Heart right ventricle (tissue), 16 donors: ENCODE data around the gene CASP2. TPM values are rescaled to one million over a fixed set of nuclear protein-coding genes. Genes with fewer than 3 reads are reported as not detected.

Experiments
- ATAC-seq, 8 donors: fragments of 200-7000 bp; cut with Tn5 transposase; one replicate each; pipeline ENCODE4 v1.9.1; 2020; ENCODE audit warnings: mild to moderate bottlenecking in 8 of 8, moderate library complexity in 8 of 8, moderate number of reproducible peaks in 1 of 8
- DNase-seq, 2 donors: peaks; one replicate each; pipeline ENCODE4 v3.0.0-alpha.2; 2020
- H3K27ac ChIP-seq, 10 donors: fragments of 200-600 bp; sonication (generic) in 2 of 10; one replicate each; pipeline versions ENCODE4 v1.5.0 to v1.8.0; 2020 to 2022; ENCODE audit warnings: mild to moderate bottlenecking in 3 of 10
- H3K27me3 ChIP-seq, 7 donors: fragments of 200-600 bp; one replicate each; pipeline ENCODE4 v1.8.0; 2021 to 2022; ENCODE audit warnings: mild to moderate bottlenecking in 2 of 7
- H3K36me3 ChIP-seq, 9 donors: fragments of 200-600 bp; sonication (generic) in 1 of 9; one replicate each; pipeline versions ENCODE4 v1.5.0 to v1.8.0; 2020 to 2022; ENCODE audit warnings: mild to moderate bottlenecking in 2 of 9
- H3K4me1 ChIP-seq, 9 donors: fragments of 200-600 bp; sonication (generic) in 1 of 9; one replicate each; pipeline versions ENCODE4 v1.5.0 to v1.8.0; 2020 to 2022; ENCODE audit warnings: mild to moderate bottlenecking in 4 of 9
- H3K4me3 ChIP-seq, 10 donors: fragments of 200-600 bp; sonication (generic) in 2 of 10; one replicate each; pipeline versions ENCODE4 v1.5.0 to v1.8.0; 2020 to 2022; ENCODE audit warnings: mild to moderate bottlenecking in 7 of 10, moderate library complexity in 2 of 10
- H3K9me3 ChIP-seq, 11 donors: fragments of 200-600 bp in 10 of 11; sonication (generic) in 2 of 11; one replicate each; pipeline versions ENCODE4 v1.5.0 to v1.8.0; 2013 to 2022; ENCODE audit warnings: mild to moderate bottlenecking in 2 of 11, control low read depth in 1 of 11, moderate library complexity in 1 of 11
- WGBS, 2 donors: extraction: QIAGEN DNeasy Blood & Tissue Kit; methylation state at CpG; one replicate each; pipeline ENCODE4 v1.1.7; 2013; ENCODE audit warnings: inconsistent platforms in 1 of 2; 5-methylcytosine and 5-hydroxymethylcytosine counted together
- intact Hi-C, 10 donors: fragments of 100-400 bp; cut with DNase I; formaldehyde crosslinking; loops; one replicate each; pipeline versions ENCODE4 v1.11.1 to v1.14.2; 2022
- polyA plus RNA-seq, 2 donors: library from polyadenylated mRNA; stranded (reverse); fragments of 200-250 nt; gene quantifications; one replicate each; pipeline ENCODE4 v1.2.3, GENCODE V29; 2013
- total RNA-seq, 10 donors: library from RNA; stranded (reverse); fragmentation: NEBNext Ultra II Directional in 3 of 10; extraction: Animal tissue kit (Norgen Biotek cat#: 25700) in 3 of 10; gene quantifications; one replicate each; pipeline versions ENCODE4 v1.2.1 to v1.2.4, GENCODE V29; 2021 to 2023
- TF ChIP-seq, protein P1 (sequence below), 9 donors: fragments of 200-600 bp; sonication (generic) in 2 of 9; IDR thresholded peaks; one replicate each; pipeline versions ENCODE4 v1.5.0 to v1.8.0; 2021 to 2022; ENCODE audit warnings: antibody characterized with exemption in 9 of 9, mild to moderate bottlenecking in 5 of 9, moderate library complexity in 1 of 9
- donor health status: Arrhythmogenic right ventricular cardiomyopathy.
- donor health status: ischemic (EF 13 %, LVEDD 7.1; RV severe dilation, severe dysfunction).
- donor health status: healthy with polysubstance abuse.
- donor health status: DM: no; HTN: yes; CAD: no.
- donor health status: DM: no; HTN: no; CAD: no.
- donor health status: ischemic (EF 25% LVEDD 6.9; RV normal size, moderate dysfunction).
- donor health status: ischemic (EF 25% LVEDD 5.7; RV mildly dilated, moderate dysfunction).
- donor health status: healthy.
- donor health status: DM: yes; HTN: yes; CAD: no.
- donor health status: Ischemic cardiomyopathy.
- donor health status: ischemic (EF 35%, LVEDD 5.7; RV mildly dilated, moderate dysfunction).
- donor health status: nonischemic (EF 11% LVEDD 7.7; RV severe dilation, severe dysfunction).
- donor health status: DM: yes; HTN: yes; CAD: no.
- donor health status: PGD.
- donor health status: ischemic (EF 29% LVEDD 5.4; RV normal size, mild dysfunction).
- donor health status: nonischemic (EF 23%, LVEDD 6.1; RV moderate dilation, normal function).

The CASP2 gene
- total and polyA plus RNA-seq, 12 donors, result 4.4 to 13.9 (median 9.4) TPM

GRCh38 chr7:143242306-143242705 lies 45.8 kb upstream of the CASP2 start:
- H3K4me3 ChIP-seq, result no peak overlapping the region
- intact Hi-C loops, result loop anchor here in 9 of 10 donors (2.0 to 5.0 kb wide), 6 partner anchors 45 to 175 kb away; partner anchors contain the start of gene CASP2 (in 2 of the 9)
- H3K36me3 ChIP-seq, result no peaks in the 10 kb centered on the region
- H3K9me3 ChIP-seq, result peaks cover 0 to 4% (median 1%) of the 10 kb centered on the region in 11 donors
- H3K27ac ChIP-seq, result no peak overlapping the region
- DNase-seq (no peak), ATAC-seq (no peak)
- TF ChIP-seq, protein P1, sequence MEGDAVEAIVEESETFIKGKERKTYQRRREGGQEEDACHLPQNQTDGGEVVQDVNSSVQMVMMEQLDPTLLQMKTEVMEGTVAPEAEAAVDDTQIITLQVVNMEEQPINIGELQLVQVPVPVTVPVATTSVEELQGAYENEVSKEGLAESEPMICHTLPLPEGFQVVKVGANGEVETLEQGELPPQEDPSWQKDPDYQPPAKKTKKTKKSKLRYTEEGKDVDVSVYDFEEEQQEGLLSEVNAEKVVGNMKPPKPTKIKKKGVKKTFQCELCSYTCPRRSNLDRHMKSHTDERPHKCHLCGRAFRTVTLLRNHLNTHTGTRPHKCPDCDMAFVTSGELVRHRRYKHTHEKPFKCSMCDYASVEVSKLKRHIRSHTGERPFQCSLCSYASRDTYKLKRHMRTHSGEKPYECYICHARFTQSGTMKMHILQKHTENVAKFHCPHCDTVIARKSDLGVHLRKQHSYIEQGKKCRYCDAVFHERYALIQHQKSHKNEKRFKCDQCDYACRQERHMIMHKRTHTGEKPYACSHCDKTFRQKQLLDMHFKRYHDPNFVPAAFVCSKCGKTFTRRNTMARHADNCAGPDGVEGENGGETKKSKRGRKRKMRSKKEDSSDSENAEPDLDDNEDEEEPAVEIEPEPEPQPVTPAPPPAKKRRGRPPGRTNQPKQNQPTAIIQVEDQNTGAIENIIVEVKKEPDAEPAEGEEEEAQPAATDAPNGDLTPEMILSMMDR (IDR thresholded peaks at IDR 0.05), result no peak
- H3K4me1 ChIP-seq, result peaks cover 0 to 49% (median 4%) of the 10 kb centered on the region in 9 donors
- H3K27me3 ChIP-seq, result no peaks in the 10 kb centered on the region
- 86 to 88% methylated on average over 11 of the region's 11 CpGs for WGBS, 2 donors

DNA sequence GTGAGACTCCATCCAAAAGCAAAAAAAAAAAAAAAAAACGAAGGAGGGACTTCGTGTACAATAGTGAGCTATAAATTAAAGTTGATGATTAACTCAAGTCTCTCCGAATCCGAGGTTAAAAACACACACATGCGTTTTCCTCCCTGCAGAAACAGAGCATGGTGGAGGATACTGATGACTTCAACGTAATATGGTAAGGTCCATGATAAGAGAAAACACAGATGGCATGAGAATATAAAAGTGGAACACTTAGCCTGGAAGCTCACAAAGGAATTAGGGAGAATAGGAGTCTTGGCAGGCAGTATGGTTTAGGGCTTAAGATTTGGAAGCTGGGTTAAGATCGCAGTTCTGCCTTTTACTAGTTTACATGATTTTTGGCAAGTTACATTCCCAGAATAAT lies 45.0 kb upstream of the CASP2 start:
- intact Hi-C loops, result loop anchor here in 9 of 10 donors (2.0 to 5.0 kb wide), 6 partner anchors 44 to 174 kb away; partner anchors contain the start of gene CASP2 (in 2 of the 9)
- Histone ChIP-seq H3K4me1 (peaks cover 0 to 53% (median 4%) of the 10 kb centered on the region in 9 donors), H3K36me3 (no peaks in the 10 kb centered on the region), H3K27ac (no peak overlapping the region), H3K9me3 (no peaks in the 10 kb centered on the region), H3K27me3 (no peaks in the 10 kb centered on the region), H3K4me3 (no peak overlapping the region)
- TF ChIP-seq, protein P1 (IDR thresholded peaks at IDR 0.05), result no peak
- DNase-seq (no peak), ATAC-seq (no peak)
- WGBS, 2 donors, result 78 to 87% methylated on average over 7 of the region's 7 CpGs

DNA sequence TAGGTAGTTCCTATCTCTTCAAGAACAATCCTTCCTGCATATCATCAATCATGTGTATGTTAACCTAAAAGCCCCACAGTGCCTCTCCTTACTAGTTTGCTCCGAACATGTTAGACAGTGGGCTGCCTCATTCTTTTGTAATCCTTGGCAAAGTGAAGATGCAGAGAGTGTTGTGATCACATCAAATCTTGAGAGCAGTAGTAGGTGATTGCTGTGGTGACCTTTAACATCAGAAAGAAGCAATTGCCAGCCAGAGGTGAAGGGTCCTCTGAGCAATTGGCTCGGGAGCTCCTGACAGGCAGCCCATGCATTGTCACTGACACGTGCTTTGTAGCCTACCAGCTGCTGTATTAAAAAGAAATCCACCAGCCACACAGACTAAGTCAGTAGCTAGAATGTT lies 44.5 kb upstream of the CASP2 start:
- intact Hi-C loops, result loop anchor here in 9 of 10 donors (2.0 to 5.0 kb wide), 6 partner anchors 44 to 174 kb away; partner anchors contain the start of gene CASP2 (in 2 of the 9)
- Histone ChIP-seq H3K36me3 (no peaks in the 10 kb centered on the region), H3K27ac (no peak overlapping the region), H3K27me3 (no peaks in the 10 kb centered on the region), H3K4me1 (peaks cover 0 to 55% (median 4%) of the 10 kb centered on the region in 9 donors), H3K9me3 (no peaks in the 10 kb centered on the region), H3K4me3 (no peak overlapping the region)
- ATAC-seq (no peak), DNase-seq (no peak)
- 59 to 62% methylated on average over 3 of the region's 3 CpGs for WGBS, 2 donors
- TF ChIP-seq, protein P1 (IDR thresholded peaks at IDR 0.05), result no peak

GRCh38 chr7:143244321-143244720 lies 43.8 kb upstream of the CASP2 start:
- peaks cover 0 to 55% (median 4%) of the 10 kb centered on the region in 9 donors for H3K4me1 ChIP-seq
- H3K27me3 ChIP-seq, result no peaks in the 10 kb centered on the region
- peaks cover 0 to 1% (median 0%) of the 10 kb centered on the region in 11 donors for H3K9me3 ChIP-seq
- DNase-seq, result no peak
- intact Hi-C loops, result loop anchor here in 8 of 10 donors (5.0 kb wide), 4 partner anchors 43 to 173 kb away; partner anchors contain the start of gene CASP2 (in 2 of the 8)
- H3K4me3 ChIP-seq, result no peak overlapping the region
- TF ChIP-seq, protein P1 (IDR thresholded peaks at IDR 0.05), result no peak
- ATAC-seq, result no peak
- H3K27ac ChIP-seq, result no peak overlapping the region
- 60 to 68% methylated on average over 1 of the region's 1 CpG for WGBS, 2 donors
- H3K36me3 ChIP-seq, result no peaks in the 10 kb centered on the region
